Glomerular visceral epithelial cell (primary cell): Measurements from ENCODE around the gene PHF24.
A peak's percentile ranks its signal among the peaks of the same experiment; 100 is the strongest.
"Not testable (repeated sequence)": the region's sequence is repeated elsewhere in the genome, so short reads cannot be mapped to it uniquely, and the experiment has no call there.

Experiments
- DNase-seq: peaks from one replicate; pipeline ENCODE4 v3.0.0-alpha.2; 2016; ENCODE audit errors: extremely low spot score

The PHF24 gene

GRCh38 chr9:34996905-34997279, 38.8 kb downstream of the PHF24 start:
- no peak for DNase-seq

DNA sequence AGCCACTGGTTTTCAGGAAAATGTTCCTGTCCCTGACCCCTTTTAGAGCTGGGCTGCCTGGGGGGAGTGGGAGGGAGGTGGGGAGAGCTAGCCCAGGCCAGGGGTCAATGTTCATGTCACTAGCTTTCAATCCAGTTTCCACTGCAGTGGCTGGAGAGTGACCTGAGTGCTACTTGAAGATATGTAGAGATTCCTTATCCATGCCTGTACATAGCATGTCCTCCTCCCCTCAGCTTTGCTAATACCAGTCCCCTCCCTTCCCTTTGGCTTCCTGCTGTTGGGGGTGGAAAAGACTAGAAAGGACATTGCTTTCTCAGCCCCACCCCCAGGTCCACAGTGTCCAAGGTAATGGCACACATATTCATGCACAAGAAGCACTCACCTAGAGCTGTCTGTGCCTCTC, 39.3 kb downstream of the PHF24 start:
- no peak for DNase-seq

- DNase-seq, result no peak
These were observed 40.2 kb downstream of the PHF24 start for GRCh38 chr9:34998266-34998665.

- DNase-seq, result no peak
These were observed 41.5 kb downstream of the PHF24 start for GRCh38 chr9:34999576-34999975.

GRCh38 chr9:35000535-35001284, 42.6 kb downstream of the PHF24 start:
- DNase-seq, result peak; percentile 47

DNA sequence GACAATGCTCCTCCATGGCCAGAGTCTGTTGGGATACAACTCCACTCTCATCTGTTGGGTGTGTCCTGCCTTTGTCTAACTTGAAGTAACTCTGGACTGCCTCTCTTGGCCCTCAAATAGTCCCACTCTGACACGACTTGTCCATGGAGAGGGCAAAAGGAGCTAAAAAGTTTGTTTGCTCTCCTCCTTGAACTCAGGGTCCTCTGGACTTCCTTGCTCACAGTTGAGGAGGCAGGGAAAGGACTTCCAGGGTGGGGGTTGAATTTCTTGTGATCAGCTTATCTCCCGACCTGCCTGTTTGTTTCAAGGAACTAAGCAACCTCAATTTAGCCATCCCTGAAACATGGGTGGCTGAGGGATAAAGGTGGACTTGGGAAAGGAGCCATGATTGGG, 43.2 kb downstream of the PHF24 start:
- no peak for DNase-seq

DNA sequence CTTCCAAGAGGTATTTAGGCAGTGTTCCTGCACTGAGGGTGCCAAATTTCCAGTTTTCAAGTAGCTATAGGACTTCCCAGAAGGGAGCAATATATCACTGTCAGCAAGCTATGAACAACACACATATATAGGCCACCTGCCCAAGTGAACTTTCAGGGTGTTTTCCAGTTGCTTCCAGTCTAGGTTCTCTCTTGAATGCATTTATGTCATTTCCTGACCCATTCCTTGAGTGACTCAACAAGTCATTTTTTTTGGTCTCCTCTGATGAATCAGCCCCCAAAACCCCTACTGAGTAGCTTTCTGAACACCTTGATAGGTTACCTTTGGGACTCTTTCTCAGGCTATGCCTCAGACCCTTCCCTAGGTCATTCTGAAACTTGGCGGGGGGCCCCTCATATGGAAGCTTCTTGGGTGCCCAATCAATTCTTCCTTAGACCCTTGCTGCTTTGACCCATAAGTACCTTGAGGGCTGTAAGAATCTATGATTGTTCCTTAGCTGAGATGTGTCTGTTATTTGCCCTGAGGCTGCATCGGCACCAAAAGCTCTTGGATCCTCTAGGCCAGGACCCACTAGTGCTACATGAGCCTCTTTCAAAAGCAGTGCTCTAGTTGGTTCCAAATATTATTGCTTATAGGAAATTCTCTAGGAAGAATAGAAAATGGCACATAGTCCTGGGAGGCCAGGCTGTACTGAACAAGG, 43.9 kb downstream of the PHF24 start:
- no peak for DNase-seq

DNA sequence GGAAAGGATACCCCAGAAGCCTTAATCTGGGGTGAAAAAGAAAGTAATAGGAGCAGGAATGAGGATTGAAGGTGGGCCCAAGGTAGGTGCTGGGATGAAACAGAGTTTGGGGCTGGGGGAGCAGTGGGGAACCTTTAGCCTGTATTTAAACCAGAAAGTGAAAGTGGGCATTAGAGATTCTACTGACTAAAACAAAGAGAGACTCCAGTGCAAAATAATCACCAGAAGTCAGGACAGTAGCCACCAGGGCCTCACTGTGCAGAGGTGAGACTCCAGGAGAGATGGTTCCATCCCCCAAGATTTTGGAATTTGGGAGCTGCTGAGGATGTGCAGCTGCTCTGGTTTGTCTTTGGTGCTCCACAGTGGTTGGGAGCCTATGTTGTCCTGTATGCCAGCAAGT, 44.5 kb downstream of the PHF24 start:
- DNase-seq, result no peak

DNA sequence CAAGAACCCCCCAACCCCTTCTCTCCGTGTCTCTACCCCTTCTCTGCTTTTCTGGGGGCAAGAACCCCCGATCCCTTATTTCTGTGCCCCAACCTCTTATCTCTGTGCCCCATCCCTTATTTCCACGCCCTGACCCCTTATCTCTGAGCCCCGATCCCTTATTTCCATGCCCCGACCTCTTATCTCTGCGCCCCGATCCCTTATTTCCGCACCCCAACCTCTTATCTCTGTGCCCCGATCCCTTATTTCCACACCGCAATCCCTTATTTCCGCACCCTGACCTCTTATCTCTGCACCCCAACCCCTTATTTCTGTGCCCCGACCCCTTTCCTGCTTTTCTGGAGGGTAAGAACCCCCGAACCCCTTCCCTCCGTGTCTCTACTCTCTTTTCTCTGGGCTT, 46.2 kb downstream of the PHF24 start:
- DNase-seq, result not testable (repeated sequence)

- DNase-seq, result no peak
These were observed 52.4 kb downstream of the PHF24 start for GRCh38 chr9:35010351-35010958.

- no peak for DNase-seq
These were observed 56.4 kb downstream of the PHF24 start for GRCh38 chr9:35014517-35014916.

GRCh38 chr9:35023443-35023842, 65.4 kb downstream of the PHF24 start:
- DNase-seq, result not testable (repeated sequence)

GRCh38 chr9:35026671-35027070, 68.6 kb downstream of the PHF24 start:
- DNase-seq, result no peak

GRCh38 chr9:35027374-35027773, 69.3 kb downstream of the PHF24 start:
- DNase-seq, result no peak

GRCh38 chr9:35027860-35028259, 69.8 kb downstream of the PHF24 start:
- no peak for DNase-seq

DNA sequence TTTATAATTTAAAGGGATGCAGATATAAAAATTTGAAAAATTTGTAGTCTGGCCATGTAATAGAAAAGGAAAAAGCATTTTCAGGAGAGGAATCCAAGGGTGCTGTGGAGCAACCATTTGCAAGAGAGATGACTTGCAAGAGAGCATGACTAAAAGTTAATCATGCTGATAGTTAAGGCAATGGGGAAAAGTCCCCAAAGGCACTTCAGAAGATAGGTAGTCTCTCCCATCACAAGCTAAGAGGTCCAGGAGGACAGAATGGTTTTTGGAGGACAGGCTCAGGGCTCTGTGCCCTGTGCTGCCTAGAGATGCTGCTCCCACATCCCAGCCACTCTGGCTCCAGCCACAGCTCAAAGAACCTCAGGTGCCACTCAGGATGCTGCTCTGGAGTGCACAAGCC, 70.3 kb downstream of the PHF24 start:
- DNase-seq, result no peak

GRCh38 chr9:35029241-35029640, 71.2 kb downstream of the PHF24 start:
- DNase-seq, result no peak

DNA sequence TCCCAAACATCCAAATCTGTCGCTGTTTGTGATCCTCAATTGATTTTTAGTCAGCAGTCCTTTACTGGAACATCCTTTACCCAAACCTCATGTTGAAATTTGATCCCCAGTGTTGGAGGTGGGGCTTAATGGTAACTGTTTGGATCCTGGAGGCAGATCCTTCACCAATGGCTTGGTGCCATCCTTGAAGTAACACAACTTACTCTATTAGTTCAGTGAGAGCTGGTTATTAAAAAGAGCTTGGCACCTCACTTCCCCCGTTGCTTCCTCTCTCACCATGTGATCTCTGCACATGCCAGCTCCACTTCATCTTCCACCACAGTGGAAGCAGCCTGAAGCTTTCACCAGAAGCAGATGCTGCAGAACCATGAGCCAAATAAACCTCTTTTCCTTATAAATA, 71.8 kb downstream of the PHF24 start:
- no peak for DNase-seq
